ENCODE results near the gene DSCAM.
"Not testable (repeated sequence)": the region's sequence is repeated elsewhere in the genome, so short reads cannot be mapped to it uniquely, and the experiment has no call there.

Gene DSCAM

DNA sequence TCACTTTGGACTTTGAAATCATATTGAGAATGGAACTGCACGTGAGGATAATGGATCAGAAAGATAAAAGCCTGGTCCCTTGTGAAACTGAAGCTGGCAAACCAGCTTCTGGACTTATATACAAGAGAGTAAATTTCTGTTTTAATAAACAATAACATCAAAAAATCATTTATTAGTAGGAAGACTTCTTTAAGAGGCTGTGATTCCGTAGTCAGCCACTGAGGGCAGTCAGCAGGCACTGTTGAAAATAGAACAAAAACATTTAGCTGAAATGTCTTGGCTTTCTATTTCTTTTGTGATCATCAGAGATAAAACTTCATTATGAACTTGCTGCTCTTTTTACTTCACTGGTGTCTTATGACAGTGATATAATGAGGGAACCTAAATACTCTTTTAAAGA is 490.3 kb downstream of the DSCAM start:
- no peak for DNase-seq

DNA sequence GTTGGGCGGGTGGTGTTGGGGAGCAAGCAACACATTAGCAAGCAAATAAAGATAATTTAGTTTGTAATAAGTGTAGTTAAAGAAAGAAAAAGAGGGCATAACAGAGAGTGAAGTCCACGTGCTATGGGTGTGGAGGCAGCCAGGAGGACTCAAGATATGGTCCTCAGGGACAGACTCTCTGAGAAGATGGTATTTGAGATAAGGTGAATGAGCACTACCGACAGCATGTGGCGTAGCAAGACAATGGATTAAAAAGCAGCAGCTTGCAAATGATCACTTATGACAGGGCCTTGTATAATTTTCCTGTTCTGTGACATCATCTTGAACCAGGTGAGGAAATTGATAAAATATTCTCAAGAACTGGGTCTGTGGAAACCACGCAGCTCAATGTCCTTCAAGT is 491.9 kb downstream of the DSCAM start:
- no peak for DNase-seq

- DNase-seq = no peak
Measured at GRCh38 chr21:40351006-40351405, 496.0 kb downstream of the DSCAM start.

DNA sequence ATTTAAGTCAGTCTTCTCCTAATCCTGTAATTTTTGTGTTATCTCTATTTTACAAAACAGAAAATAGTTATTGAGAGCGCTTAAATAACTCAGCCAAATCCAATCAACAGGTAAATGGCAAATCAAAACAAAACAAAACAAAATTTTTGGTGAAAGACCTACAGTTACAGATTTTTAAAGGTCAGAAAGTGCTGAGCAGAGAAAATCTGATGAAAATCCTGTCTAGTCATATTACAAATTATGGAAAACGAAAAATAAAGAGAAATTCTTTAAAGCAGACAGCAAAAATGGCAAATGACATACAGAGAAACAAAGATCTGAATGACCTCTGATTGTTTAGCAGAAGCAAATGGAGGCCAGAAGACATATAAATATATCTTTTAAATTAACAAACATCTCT is 497.4 kb downstream of the DSCAM start:
- no peak for DNase-seq

DNA sequence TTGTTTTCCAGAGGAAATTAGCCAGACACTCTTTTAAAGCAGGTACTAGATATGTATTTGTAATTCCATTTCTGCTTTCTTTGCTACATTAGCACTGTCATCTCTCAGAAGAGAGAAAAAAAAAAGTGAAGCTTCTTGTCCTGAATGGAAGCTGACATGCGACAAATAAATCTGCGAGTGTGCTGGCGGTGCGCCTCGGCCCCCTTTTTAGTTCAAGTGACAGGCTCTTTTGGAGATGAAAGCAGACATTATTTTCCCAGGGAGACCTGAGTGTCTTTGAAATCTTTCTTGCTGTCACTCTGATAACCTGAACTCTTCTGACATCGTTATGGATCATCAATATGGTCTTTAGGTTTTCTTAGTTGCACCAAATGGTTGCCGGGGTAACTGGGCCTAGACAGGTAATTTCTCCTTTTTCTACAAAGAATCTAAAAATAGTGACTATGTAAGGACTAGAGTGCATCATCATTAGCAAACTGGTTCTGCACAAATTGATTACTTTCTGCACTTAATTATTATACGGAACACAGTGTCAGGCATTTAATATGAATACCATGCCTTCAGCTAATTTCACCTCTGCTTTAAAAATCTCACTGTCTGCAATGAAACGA is 501.1 kb downstream of the DSCAM start:
- DNase-seq = no peak

DNA sequence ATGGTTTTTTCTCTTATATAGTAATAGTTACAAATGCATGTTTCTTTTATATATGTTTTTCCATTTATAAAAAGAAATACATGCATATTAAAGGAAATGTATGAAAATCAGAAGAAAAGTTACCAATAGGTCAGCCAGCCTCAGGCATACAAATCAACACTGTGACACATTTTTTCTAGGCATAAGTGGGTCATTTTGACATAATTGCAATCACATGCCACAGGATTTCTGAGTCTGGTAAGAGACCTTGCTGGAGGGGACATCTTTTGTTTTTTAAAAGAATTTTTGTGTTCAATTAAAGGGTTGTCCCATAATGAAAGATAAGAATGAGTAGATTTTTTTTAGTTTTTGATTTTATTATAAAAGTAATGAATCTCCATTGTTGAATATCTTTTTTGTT is 506.6 kb downstream of the DSCAM start:
- DNase-seq = no peak

DNA sequence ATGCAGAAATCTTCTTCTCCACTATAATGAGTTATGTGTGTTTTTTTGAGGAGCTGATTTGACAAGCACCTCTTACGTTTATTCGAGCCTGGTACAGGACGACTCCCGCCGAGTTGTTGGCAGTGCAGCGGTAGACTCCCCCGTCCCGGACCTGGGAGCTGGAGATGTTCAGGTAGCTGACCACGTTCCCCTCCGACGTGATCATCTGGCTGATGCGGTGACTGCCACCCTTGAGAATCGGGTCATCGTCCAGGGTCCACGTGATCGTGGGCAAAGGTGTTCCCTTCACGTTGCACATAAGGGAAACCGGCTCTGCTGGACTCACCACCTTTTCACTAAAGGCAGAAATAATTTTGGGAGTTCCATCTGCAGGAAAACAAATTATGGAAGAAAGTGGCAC is 507.9 kb downstream of the DSCAM start:
- no peak for DNase-seq

- DNase-seq = no peak
Measured at GRCh38 chr21:40337981-40338380, 509.0 kb downstream of the DSCAM start.

DNA sequence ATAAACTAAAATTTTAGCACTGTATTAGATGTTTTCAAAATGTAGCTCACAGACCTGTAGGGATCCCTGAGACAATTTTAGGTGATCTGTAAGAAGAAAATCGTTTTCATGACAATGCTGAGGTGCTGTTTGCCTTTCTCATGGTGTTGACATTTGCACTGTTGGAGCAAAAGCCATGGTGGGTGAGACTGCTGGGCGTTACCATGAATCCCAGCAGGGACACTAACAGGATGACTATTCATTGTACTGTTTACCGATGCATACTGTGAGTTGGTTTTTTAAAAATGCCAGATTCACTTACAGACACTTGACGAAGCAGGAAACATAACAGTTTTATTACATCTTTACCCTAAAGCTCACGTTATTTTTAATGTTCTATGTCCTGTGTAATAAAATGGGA is 511.3 kb downstream of the DSCAM start:
- peak; percentile 47 for DNase-seq

- DNase-seq = no peak
Measured at GRCh38 chr21:40334159-40334558, 512.8 kb downstream of the DSCAM start.

GRCh38 chr21:40333731-40334130 is 513.2 kb downstream of the DSCAM start:
- no peak for DNase-seq

DNA sequence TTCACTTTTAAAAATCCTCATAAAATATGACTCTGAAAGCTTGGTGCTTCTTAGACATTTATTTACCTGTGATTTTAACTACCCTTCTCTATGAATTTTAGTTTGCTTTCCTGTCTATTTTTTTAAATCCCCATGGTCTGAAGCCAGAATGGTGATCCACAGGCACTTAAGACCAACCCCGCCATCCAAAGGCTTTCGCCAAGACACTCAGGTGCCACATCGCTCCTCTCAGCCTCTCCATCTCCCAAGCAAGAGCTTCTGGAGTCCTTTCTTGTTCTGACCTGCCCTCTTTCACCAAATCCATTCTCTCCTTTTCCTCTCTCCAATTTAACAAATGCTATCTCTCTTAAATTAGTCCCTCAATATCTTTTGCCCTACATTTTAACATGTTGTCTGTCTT is 515.2 kb downstream of the DSCAM start:
- no peak for DNase-seq

DNA sequence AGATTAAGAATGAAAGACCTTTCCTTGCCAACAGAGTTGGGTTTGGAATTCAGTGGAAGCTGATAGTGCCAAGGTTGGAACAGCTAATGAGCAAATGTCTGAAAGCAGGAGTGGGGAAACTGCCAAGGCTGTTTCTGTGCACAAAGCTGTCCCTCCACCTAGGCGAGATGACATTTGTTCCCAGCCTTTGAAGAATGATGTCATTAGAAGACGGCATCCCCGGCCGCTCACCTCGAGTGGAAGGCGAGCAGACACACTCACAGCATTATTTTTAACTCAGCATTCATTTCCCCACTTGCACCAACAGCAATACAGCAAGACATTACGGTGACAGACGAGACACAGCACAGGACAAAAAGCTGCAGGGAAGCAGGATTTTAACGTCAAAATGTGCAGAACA is 515.8 kb downstream of the DSCAM start:
- peak; percentile 27 for DNase-seq

DNA sequence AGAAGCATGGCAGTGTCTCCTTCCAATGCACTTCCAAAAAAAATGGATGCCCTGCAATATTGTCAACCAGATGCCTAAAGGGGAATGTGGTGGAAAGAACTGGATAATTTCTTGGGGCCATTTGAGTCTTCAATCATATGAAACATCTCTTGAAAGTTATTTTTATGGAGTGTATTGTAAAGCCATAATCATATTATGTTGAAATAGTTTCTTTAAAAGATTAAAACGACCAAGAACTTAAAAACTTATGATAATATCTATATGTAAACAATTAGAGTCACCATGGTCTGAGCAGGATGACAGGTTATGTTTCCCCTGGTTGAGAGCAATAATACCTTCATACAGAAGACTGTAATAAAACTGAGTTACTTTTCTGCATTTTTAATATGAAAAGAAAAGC is 522.6 kb downstream of the DSCAM start:
- no peak for DNase-seq

GRCh38 chr21:40320718-40321117 is 526.2 kb downstream of the DSCAM start:
- DNase-seq = not testable (repeated sequence)

- no peak for DNase-seq
Measured at GRCh38 chr21:40318371-40318770, 528.6 kb downstream of the DSCAM start.

GRCh38 chr21:40316104-40316503 is 530.9 kb downstream of the DSCAM start:
- no peak for DNase-seq

DNA sequence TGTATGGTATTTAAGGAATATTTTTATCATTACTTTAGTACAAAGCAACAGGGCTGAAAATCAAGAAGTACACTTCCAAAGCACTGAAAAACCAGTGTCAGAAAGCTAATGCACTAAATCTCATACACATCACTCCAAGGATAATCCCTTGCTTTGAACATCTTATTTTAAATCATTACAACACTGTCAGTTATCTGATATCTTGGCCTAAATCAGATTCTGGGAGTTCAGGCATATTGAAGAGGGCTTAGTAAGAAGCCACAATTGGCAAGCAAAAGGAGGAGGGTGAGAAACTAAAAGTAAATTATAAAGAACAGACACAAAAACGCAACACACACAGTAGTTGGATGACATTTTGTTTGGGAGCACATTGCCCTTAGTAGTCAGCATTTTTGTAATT is 531.3 kb downstream of the DSCAM start:
- no peak for DNase-seq

DNA sequence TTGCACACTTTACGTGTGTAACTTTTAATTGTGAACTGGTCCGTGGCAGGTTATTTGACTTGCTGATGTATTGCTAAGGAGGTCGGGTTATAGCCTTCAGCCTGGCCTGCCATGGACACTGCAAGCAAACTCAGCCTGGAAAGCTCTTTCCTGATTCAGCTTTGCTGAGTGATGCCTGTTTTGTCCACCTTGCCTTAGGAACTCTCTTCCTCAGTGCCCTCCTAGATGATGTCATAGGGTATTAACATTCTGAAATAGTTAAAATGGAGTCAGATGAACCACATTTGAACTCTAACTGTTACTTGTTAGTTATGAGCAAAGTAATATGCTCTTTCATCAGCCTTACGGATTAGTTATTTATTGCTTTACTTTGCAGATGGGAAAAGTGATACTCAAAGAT is 533.7 kb downstream of the DSCAM start:
- DNase-seq = no peak

DNA sequence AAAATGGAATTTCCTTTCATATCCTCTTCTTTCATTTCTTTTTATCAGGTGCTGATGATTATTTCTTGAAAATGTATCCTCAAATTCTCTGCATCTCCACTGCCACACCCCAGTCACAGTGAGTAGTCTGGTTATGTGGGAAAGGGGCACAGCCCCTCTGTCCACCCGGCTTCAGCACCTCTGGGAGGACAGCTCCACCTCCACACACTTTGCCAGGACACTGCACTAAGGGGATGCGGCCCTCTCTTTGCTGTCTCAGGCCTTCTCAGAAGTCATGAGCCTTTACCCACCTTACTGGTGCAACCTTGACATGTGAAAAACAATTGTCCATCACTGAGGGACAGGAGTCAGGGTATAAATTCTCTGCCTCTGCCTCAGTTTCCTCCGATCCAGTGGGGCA is 546.7 kb downstream of the DSCAM start:
- DNase-seq = no peak

DNA sequence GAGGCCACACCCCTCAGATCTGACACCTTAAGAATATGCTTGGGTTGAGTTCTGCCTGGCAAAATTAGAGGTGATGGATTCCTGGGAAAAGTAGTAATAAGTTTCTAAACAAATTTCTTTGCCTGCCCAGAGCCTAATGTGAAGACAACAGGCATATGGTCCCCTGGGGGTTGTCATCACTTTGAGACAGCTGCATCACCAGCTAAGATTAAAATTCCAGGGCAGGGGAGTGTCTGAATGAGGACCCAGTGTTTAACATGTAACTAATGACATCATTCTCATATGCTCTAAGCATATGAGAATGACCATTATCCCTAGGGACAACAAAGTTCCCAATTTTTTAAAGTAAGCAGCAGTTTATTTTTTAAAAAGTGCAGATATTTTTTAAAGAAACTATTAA is 547.5 kb downstream of the DSCAM start:
- DNase-seq = no peak

DNA sequence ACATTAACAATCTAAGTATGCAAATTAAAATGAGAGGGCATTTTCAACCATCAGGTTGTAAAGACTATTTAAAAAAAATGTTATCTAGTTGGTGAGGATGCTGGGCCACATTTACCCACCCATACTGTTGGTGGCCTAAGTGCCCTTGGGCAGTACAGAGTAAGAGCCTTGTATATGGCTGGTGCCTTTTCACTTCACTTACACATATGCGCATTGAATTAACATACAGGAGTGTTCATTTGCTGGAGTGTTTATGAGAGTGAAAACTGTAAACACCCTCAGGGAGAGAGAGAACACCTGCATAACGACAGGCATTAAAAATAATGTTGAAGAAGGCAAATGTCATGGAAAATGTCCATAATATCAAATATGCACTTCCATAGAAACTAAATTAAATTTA is 552.6 kb downstream of the DSCAM start:
- no peak for DNase-seq

DNA sequence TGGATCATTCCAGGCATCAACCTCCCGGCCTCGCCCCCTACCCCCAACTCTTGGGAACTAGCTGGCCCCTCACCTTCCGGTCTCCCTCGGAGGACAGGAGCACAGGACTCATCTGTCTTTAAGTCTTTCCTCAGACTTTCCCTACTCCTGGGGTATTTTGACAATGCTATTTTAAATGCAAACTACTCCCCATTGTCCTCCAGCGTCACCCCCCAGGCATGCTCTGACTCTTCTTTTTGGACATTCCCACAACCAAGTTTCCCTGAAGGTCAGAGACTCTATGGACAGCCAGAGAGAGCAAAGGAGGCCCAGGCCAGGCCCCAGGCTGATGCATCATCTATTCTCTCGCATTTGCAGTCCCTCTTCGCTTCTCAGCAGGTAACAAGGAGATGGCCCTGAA is 555.4 kb downstream of the DSCAM start:
- DNase-seq = no peak

GRCh38 chr21:40284409-40284808 is 562.5 kb downstream of the DSCAM start:
- DNase-seq = no peak

- DNase-seq = no peak
Measured at GRCh38 chr21:40282912-40283886, 563.8 kb downstream of the DSCAM start.
